ENCODE results near the gene RPL5. TPM values are rescaled to one million over a fixed set of nuclear protein-coding genes. Genes with fewer than 3 reads are reported as not detected.

Gene RPL5
- total and polyA plus RNA-seq, 9 of the 15 experiments (the other 6 are each of a cell fraction or from before 2014, with no cell fraction given): 1,467 to 4,252 (median 2,454) TPM

DNA sequence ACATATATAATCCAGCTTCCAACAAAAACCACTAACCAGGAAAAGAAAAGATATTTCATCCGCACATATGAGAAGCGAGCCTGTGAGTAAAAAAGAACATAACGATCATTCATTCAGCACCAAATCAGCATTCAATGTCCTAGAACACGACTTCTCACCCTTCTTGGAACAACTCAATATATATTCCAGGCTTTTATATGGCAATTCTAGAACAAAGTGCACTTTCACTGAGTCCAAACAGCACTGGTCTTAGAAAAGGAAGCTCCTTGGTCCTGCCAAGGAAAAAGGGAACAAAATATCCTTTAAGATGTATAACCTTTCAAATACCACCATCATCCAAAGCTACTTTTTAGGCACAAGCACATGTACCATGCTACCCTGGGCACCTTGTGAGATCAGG lies 44.5 kb downstream of the RPL5 start (continued):
- no peak for TF ChIP-seq MAX (CRISPR knock-in tag; IDR thresholded peaks at IDR 0.05)
- TF ChIP-seq NELFE (IDR thresholded peaks at IDR 0.05; ENCODE audit: insufficient read depth, insufficient read length): no peak
- no peak for TF ChIP-seq STAT6 (CRISPR knock-in tag; IDR thresholded peaks at IDR 0.05)
- no peak for TF ChIP-seq BRD4 (IDR thresholded peaks at IDR 0.05)
- no peak for TF ChIP-seq USF2 (CRISPR knock-in tag; IDR thresholded peaks at IDR 0.05)

DNA sequence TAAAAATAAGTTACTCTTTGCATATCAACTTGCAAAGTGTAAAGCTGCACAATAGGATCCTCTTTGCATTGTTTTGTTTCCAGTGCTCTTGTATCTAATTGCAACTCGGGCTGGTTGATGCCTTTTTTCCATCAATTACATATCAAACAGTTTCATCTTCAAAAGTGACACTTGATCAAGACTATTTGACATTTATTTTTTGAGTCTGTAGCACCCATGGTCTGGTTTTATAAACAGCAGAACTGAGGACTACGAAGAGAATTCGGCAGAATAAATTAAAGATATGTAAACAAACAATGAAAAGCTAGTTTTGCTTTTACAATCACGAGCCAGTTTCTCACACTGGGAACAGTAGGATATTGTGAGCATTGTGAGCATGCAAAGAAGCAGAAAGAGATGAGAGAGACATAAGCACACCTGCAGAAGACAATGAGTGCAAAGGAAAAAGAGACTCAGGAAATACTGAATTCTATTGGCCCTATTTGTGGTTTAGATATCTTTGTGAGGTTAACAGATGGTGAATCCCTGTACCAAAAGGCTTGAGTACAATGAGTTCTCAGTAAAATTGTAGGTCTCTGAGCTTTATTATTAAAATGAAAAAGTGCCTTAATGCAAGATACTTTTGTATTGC lies 45.4 kb downstream of the RPL5 start:
- no peaks in the 10 kb centered on the region for H3K36me3 ChIP-seq (ENCODE audit: control insufficient read depth, insufficient read depth, low read length)
- no peak overlapping the region for H3K9ac ChIP-seq (ENCODE audit: insufficient read depth in 1 of 2, low read depth in 2 of 2, low read length in 2 of 2)
- no TSS peak for BruUV-seq (replicated peaks)
- peaks cover 0 to 4% of the 10 kb centered on the region in 2 experiments; a peak in 1 of 5 replicates for H3K4me1 ChIP-seq (replicated peaks in 1 of 2; ENCODE audit: control insufficient read depth in 2 of 2, insufficient read depth in 2 of 2, low read length in 2 of 2)
- no peak overlapping the region for H3K27ac ChIP-seq (ENCODE audit: extremely low read depth, low read depth, low read length)
- intact Hi-C loops (cut with micrococcal nuclease): no loop called here
- no peaks in the 10 kb centered on the region for H3K9me1 ChIP-seq (ENCODE audit: control insufficient read depth, insufficient read depth, low read length)
- H3K27me3 ChIP-seq (ENCODE audit: control insufficient read depth in 2 of 2, insufficient read depth in 2 of 2, low read length in 2 of 2): no peaks in the 10 kb centered on the region
- H3K9me3 ChIP-seq (replicated peaks; ENCODE audit: control insufficient read depth, insufficient read depth, low read depth, low read length): no peaks in the 10 kb centered on the region
- H3K79me2 ChIP-seq (ENCODE audit: control insufficient read depth, insufficient read depth, low read length): no peaks in the 10 kb centered on the region
- 7% methylated on average over 4 of the region's 4 CpGs for WGBS (ENCODE audit: insufficient coverage, low coverage, missing lambda C conversion rate)
- ATAC-seq (no peak), FAIRE-seq (peak; percentile 37), DNase-seq (ENCODE audit: extremely low read depth in 1 of 4, low spot score in 3 of 4) (no peak)
- H4K20me1 ChIP-seq (replicated peaks; ENCODE audit: control insufficient read depth, insufficient read depth, low read length): no peaks in the 10 kb centered on the region
- no peak overlapping the region for H2AFZ ChIP-seq (ENCODE audit: low read depth, low read length)
- CTCF ChIA-PET (ENCODE audit: low intra/inter-chr PET ratio): no interaction called here
- POLR2A ChIA-PET: interaction anchor here (1.0 to 2.3 kb wide), 4 partner anchors 10 to 45 kb away, joined by 3 to 7 read pairs (median 5); partner anchors contain the start of gene RPL5
- no peak overlapping the region for H3K4me3 ChIP-seq
- in situ Hi-C loops (cut with MboI): no loop called here
- no peak overlapping the region for H3K4me2 ChIP-seq (ENCODE audit: insufficient read depth, low read length)
- TF ChIP-seq, protein P1, sequence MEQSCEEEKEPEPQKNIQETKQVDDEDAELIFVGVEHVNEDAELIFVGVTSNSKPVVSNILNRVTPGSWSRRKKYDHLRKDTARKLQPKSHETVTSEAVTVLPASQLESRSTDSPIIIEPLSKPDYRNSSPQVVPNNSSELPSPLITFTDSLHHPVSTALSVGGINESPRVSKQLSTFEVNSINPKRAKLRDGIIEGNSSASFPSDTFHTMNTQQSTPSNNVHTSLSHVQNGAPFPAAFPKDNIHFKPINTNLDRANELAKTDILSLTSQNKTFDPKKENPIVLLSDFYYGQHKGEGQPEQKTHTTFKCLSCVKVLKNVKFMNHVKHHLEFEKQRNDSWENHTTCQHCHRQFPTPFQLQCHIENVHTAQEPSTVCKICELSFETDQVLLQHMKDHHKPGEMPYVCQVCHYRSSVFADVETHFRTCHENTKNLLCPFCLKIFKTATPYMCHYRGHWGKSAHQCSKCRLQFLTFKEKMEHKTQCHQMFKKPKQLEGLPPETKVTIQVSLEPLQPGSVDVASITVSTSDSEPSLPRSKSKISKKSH (CRISPR knock-in tag; IDR thresholded peaks at IDR 0.05): no peak
- no peak for TF ChIP-seq OTX1 (CRISPR knock-in tag; IDR thresholded peaks at IDR 0.05)
- no peak for TF ChIP-seq ZNF707 (CRISPR knock-in tag; conservative IDR thresholded peaks at IDR 0.05)
- TF ChIP-seq MEF2A (IDR thresholded peaks at IDR 0.05; ENCODE audit: control insufficient read depth, low read depth, low read length): no peak
- no peak for TF ChIP-seq ZNF121 (CRISPR knock-in tag; conservative IDR thresholded peaks at IDR 0.05)
- no peak for TF ChIP-seq HMGN3 (IDR thresholded peaks at IDR 0.05; ENCODE audit: borderline replicate concordance, extremely low read depth, insufficient read length, low read depth, low read length)

Data from K562 (cell line).